SU-DHL-6 (cell line): ENCODE measurements around the gene MME.

Source experiments
- H2AFZ ChIP-seq: fragments of 200-600 bp; sonication (generic); 2 replicates; pipeline ENCODE4 v1.6.1; 2014; ENCODE audit warnings: low read depth, mild to moderate bottlenecking, moderate library complexity, mixed read lengths, antibody characterized with exemption, low read length; ENCODE audit not compliant: severe bottlenecking
- H3F3A ChIP-seq: fragments of 200-600 bp; shearing (Covaris generic); 2 replicates; pipeline ENCODE4 v1.6.0; 2016; ENCODE audit warnings: antibody characterized with exemption, mild to moderate bottlenecking; ENCODE audit not compliant: insufficient read depth
- H3K27ac ChIP-seq: fragments of 200-600 bp; sonication (generic); 2 replicates; pipeline ENCODE4 v1.5.1; 2016; ENCODE audit warnings: low read depth, mild to moderate bottlenecking, low read length, moderate library complexity, mixed read lengths
- H3K27me3 ChIP-seq: fragments of 200-600 bp; sonication (generic), shearing (Covaris generic); 2 replicates; pipeline ENCODE4 v1.6.0; 2014; ENCODE audit warnings: mild to moderate bottlenecking, low read length
- H3K36me3 ChIP-seq: fragments of 200-600 bp; sonication (generic); 2 replicates; pipeline ENCODE4 v1.6.1; 2014; ENCODE audit warnings: mild to moderate bottlenecking, low read length, mixed read lengths
- H3K4me2 ChIP-seq: fragments of 300-600, 200-600 bp; shearing (Covaris generic), sonication (generic); 2 replicates; pipeline ENCODE4 v1.6.0; 2014; ENCODE audit warnings: low read length, low read depth, mild to moderate bottlenecking; ENCODE audit not compliant: poor library complexity, severe bottlenecking
- H3K4me3 ChIP-seq: fragments of 200-600 bp; sonication (generic); 2 replicates; pipeline ENCODE4 v1.5.1; 2014; ENCODE audit warnings: antibody characterized with exemption, low read length, mild to moderate bottlenecking, mixed read lengths; ENCODE audit not compliant: insufficient read depth, poor library complexity, severe bottlenecking
- H3K79me2 ChIP-seq: fragments of 200-600 bp; sonication (generic); 2 replicates; pipeline ENCODE4 v1.6.1; 2014; ENCODE audit warnings: mild to moderate bottlenecking, low read length, moderate library complexity; ENCODE audit not compliant: insufficient read depth
- H3K9ac ChIP-seq: fragments of 200-600 bp; sonication (generic); 2 replicates; pipeline ENCODE4 v1.7.0; 2014; ENCODE audit warnings: mild to moderate bottlenecking, low read length
- H3K9me2 ChIP-seq: fragments of 200-600 bp; sonication (generic); replicated peaks from 2 replicates; pipeline ENCODE4 v1.6.1; 2014; ENCODE audit warnings: low read length; ENCODE audit not compliant: insufficient read depth
- H3K9me3 ChIP-seq: fragments of 200-600 bp; sonication (generic); 2 replicates; pipeline ENCODE4 v1.6.1; 2014; ENCODE audit warnings: low read length, mixed read lengths; ENCODE audit not compliant: insufficient read depth
- H4K20me1 ChIP-seq: fragments of 200-600 bp; sonication (generic); 2 replicates; pipeline ENCODE4 v1.6.1; 2014; ENCODE audit warnings: low read depth, mild to moderate bottlenecking, antibody characterized with exemption, low read length, moderate library complexity, mixed read lengths
- EZH2phosphoT487 ChIP-seq: fragments of 200-600 bp; sonication (generic), shearing (Covaris generic); conservative IDR thresholded peaks from 2 replicates; pipeline ENCODE4 v1.6.1; 2018; ENCODE audit warnings: mild to moderate bottlenecking, antibody characterized with exemption, low read length, moderate library complexity, mixed read lengths
- TF ChIP-seq, protein P1 (sequence below): fragments of 200-600 bp; sonication (generic); IDR thresholded peaks from one replicate; pipeline ENCODE4 v1.5.1; 2017; ENCODE audit warnings: antibody characterized with exemption, mild to moderate bottlenecking, low read length, moderate library complexity; ENCODE audit not compliant: insufficient read depth, poor library complexity, severe bottlenecking

The MME gene

DNA sequence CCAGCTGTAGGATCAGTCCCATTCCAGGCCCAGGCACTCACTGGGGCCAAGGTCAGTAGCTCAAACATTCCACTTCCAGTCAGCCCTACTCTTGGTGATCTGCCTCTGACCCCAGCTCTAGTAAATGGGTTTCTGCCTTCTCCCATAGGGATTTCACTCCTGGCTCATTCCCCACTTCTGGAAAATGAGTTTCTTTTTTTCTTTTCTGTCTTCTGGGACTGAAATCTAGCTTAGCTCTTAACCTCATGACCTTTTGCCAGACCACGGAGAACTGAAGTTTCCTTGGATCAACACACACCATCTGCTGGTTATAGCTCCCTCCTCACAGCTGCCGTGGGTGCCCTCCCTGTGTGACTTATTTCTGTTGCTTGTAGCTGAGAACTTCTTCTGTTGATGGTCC is 21.3 kb downstream of the MME start:
- H3K36me3 ChIP-seq = peaks cover 16% of the 10 kb centered on the region
- no peaks in the 10 kb centered on the region for H4K20me1 ChIP-seq
- peaks cover 3% of the 10 kb centered on the region; the same call in 1 of the 2 replicates for H3F3A ChIP-seq
- peaks cover 18% of the 10 kb centered on the region for H3K79me2 ChIP-seq
- H3K9ac ChIP-seq = no peak overlapping the region
- no peak overlapping the region for H3K4me3 ChIP-seq
- no peak overlapping the region for H3K4me2 ChIP-seq
- H2AFZ ChIP-seq = no peak overlapping the region
- no peak for TF ChIP-seq EZH2phosphoT487
- TF ChIP-seq, protein P1, sequence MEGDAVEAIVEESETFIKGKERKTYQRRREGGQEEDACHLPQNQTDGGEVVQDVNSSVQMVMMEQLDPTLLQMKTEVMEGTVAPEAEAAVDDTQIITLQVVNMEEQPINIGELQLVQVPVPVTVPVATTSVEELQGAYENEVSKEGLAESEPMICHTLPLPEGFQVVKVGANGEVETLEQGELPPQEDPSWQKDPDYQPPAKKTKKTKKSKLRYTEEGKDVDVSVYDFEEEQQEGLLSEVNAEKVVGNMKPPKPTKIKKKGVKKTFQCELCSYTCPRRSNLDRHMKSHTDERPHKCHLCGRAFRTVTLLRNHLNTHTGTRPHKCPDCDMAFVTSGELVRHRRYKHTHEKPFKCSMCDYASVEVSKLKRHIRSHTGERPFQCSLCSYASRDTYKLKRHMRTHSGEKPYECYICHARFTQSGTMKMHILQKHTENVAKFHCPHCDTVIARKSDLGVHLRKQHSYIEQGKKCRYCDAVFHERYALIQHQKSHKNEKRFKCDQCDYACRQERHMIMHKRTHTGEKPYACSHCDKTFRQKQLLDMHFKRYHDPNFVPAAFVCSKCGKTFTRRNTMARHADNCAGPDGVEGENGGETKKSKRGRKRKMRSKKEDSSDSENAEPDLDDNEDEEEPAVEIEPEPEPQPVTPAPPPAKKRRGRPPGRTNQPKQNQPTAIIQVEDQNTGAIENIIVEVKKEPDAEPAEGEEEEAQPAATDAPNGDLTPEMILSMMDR = no peak
- no peak overlapping the region for H3K27ac ChIP-seq
- no peaks in the 10 kb centered on the region for H3K9me2 ChIP-seq
- peaks cover 8% of the 10 kb centered on the region; the same call in 1 of the 2 replicates for H3K9me3 ChIP-seq
- H3K27me3 ChIP-seq = no peaks in the 10 kb centered on the region

DNA sequence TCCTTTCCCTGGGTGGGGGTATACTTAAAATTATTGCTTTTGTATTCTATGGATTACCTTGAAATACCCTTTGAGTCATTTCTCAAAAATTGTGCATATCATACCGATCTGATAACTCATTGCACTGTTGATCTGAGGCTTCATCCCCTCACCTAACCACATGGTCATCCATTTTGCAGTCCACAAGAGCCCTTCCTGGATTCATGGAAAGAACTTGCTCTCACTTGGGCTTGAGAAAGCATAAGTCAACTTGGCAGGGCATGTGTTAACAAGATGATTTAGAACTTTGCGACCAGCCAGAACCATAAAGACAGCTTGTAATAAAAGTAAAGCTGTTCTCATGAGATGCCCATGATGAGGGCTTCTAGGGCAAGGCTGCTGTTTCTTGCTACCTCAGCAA is 22.2 kb downstream of the MME start:
- Histone ChIP-seq H3K4me3 (no peak overlapping the region), H2AFZ (no peak overlapping the region), H3K4me2 (no peak overlapping the region), H3K9me2 (no peaks in the 10 kb centered on the region), H3K9me3 (peaks cover 8% of the 10 kb centered on the region; the same call in 1 of the 2 replicates), H3K9ac (no peak overlapping the region), H3K27me3 (no peaks in the 10 kb centered on the region), H3K27ac (no peak overlapping the region), H3K36me3 (peaks cover 12% of the 10 kb centered on the region), H4K20me1 (no peaks in the 10 kb centered on the region), H3K79me2 (peaks cover 21% of the 10 kb centered on the region), H3F3A (peaks cover 3% of the 10 kb centered on the region; the same call in 1 of the 2 replicates)
- TF ChIP-seq, protein P1 = no peak
- no peak for TF ChIP-seq EZH2phosphoT487

DNA sequence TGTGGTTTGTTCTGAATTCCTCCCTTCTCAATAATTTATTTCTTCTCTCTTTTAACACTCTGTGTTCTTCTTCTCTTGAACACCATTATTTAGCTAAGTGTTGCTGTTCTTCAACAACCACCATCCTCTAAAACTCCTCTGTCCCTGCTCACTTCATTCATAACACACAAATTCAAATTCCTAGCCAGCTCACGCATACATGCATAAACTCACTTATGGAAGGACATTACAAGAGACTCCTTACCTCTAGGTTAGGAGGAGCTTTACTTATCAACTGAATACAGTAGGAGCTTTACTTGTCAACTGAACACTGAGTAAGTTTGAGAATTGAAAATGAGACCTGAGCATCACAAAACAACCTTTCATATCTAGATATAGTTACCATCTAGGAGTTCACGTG is 23.6 kb downstream of the MME start:
- Histone ChIP-seq H3K79me2 (peaks cover 32% of the 10 kb centered on the region), H3K27ac (no peak overlapping the region), H4K20me1 (no peaks in the 10 kb centered on the region), H3K9ac (no peak overlapping the region), H3K4me2 (no peak overlapping the region), H3K9me2 (no peaks in the 10 kb centered on the region), H3K36me3 (peaks cover 7% of the 10 kb centered on the region), H3K9me3 (peaks cover 7% of the 10 kb centered on the region; the same call in 1 of the 2 replicates), H3F3A (peaks cover 9% of the 10 kb centered on the region; the same call in 1 of the 2 replicates), H3K4me3 (no peak overlapping the region), H2AFZ (no peak overlapping the region), H3K27me3 (no peaks in the 10 kb centered on the region)
- TF ChIP-seq EZH2phosphoT487 = no peak
- TF ChIP-seq, protein P1 = no peak
